ENCODE results near the gene PRELID1.
A peak's percentile ranks its signal among the peaks of the same experiment; 100 is the strongest.

The PRELID1 gene

DNA sequence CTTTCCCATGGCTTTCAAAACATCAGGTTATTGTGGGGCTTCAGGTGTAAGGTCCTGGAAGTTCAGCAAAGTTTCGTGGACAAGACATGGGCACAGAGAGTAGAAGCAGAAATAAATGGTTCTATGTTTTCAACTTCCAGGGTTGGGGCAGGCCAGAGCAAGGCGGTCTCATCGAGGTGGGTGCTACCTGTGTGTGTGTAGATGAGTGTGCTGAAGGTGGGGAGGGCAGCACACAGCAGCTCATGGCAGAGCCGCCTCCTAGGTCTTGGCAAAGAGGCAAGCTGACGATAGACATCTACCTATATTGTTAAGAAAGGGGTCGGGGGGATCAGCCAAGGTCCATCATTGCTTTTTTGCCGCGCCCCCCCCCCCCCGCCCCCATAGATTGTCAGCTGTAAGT lies 3.9 kb upstream of the PRELID1 start:
- Histone ChIP-seq H3K9ac (ENCODE audit: insufficient read length, low read depth) (no peak overlapping the region), H3K4me1 (ENCODE audit: insufficient read depth, insufficient read length) (peaks cover 10% of the 10 kb centered on the region), H3K4me3 (ENCODE audit: insufficient read length, low read depth) (no peak overlapping the region), H3K27me3 (ENCODE audit: insufficient read depth, insufficient read length) (no peaks in the 10 kb centered on the region), H3K36me3 (ENCODE audit: insufficient read depth, insufficient read length, low read length) (peaks cover 53% of the 10 kb centered on the region), H3K9me3 (ENCODE audit: insufficient read depth, low read length) (no peaks in the 10 kb centered on the region)
- TF ChIP-seq SUZ12 (IDR thresholded peaks at IDR 0.05; ENCODE audit: extremely low read depth, insufficient read depth, insufficient read length) = no peak
- no peak for TF ChIP-seq ZNF274 (IDR thresholded peaks at IDR 0.05; ENCODE audit: low read depth, low read length)
- no peak for TF ChIP-seq YY1 (IDR thresholded peaks at IDR 0.05; ENCODE audit: insufficient read depth, insufficient read length)
- DNase-seq (ENCODE audit: low read depth, low spot score) = no peak

DNA sequence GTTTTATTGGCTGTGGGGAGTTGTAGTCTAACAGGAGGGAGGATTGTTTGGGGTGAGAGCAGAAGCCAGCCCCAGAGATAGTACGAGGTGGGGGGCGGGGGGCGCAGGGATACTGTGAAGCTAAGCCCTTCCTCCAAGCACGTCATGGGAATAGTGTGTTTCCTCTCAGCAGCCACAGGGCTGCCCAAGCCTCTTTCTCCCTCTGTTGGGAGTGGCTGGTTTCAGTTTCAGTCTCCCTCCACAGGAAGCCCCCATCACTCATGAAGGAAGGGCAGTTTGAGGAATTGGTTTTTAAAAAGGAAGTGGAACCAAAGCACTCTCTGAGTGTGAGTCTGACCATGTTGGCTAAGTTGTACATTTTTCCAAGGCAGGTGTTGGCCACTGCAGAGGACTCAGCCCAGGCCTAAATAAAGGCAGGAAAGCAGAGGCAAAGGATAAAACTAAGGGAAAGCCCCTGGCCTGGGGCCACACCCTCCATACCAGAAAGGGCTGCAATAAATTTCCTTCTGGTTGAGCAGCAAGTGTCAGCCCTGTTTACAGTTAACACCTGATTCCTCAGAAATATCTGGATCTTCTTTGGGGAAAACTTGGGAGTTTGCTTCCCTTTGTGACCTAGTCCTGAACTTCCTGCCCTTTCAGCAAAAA lies 3.2 kb upstream of the PRELID1 start:
- TF ChIP-seq ZNF274 (IDR thresholded peaks at IDR 0.05; ENCODE audit: low read depth, low read length) (no peak), SUZ12 (IDR thresholded peaks at IDR 0.05; ENCODE audit: extremely low read depth, insufficient read depth, insufficient read length) (no peak), YY1 (IDR thresholded peaks at IDR 0.05; ENCODE audit: insufficient read depth, insufficient read length) (no peak)
- no peak for DNase-seq (ENCODE audit: low read depth, low spot score)
- Histone ChIP-seq H3K4me1 (ENCODE audit: insufficient read depth, insufficient read length) (peaks cover 12% of the 10 kb centered on the region), H3K4me3 (ENCODE audit: insufficient read length, low read depth) (no peak overlapping the region), H3K9ac (ENCODE audit: insufficient read length, low read depth) (no peak overlapping the region), H3K9me3 (ENCODE audit: insufficient read depth, low read length) (no peaks in the 10 kb centered on the region), H3K27me3 (ENCODE audit: insufficient read depth, insufficient read length) (no peaks in the 10 kb centered on the region), H3K36me3 (ENCODE audit: insufficient read depth, insufficient read length, low read length) (peaks cover 53% of the 10 kb centered on the region)

DNA sequence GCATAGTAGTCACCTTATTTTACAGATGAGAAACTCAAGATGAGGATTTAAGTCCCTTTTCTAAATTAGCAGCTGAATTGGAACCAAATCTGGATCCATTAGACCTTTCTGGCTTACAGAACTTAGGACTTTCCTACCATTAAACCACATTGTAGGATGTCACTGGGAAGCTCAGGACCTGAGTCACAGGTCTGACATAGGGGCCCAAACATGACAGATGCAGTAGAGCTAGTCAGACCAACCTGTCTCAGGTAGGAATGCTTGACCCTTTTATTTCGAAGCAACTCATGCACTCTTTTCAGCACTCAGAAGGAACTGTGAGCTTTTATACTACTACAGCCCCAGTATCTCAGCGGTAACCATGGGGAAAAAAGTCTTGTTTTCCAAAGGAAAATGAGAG lies 2.6 kb upstream of the PRELID1 start:
- Histone ChIP-seq H3K4me1 (ENCODE audit: insufficient read depth, insufficient read length) (peaks cover 12% of the 10 kb centered on the region), H3K9me3 (ENCODE audit: insufficient read depth, low read length) (no peaks in the 10 kb centered on the region), H3K36me3 (ENCODE audit: insufficient read depth, insufficient read length, low read length) (peaks cover 53% of the 10 kb centered on the region), H3K9ac (ENCODE audit: insufficient read length, low read depth) (peak overlapping the region; percentile 21), H3K27me3 (ENCODE audit: insufficient read depth, insufficient read length) (no peaks in the 10 kb centered on the region), H3K4me3 (ENCODE audit: insufficient read length, low read depth) (no peak overlapping the region)
- TF ChIP-seq ZNF274 (IDR thresholded peaks at IDR 0.05; ENCODE audit: low read depth, low read length) (no peak), SUZ12 (IDR thresholded peaks at IDR 0.05; ENCODE audit: extremely low read depth, insufficient read depth, insufficient read length) (no peak), YY1 (IDR thresholded peaks at IDR 0.05; ENCODE audit: insufficient read depth, insufficient read length) (no peak)
- DNase-seq (ENCODE audit: low read depth, low spot score) = no peak

DNA sequence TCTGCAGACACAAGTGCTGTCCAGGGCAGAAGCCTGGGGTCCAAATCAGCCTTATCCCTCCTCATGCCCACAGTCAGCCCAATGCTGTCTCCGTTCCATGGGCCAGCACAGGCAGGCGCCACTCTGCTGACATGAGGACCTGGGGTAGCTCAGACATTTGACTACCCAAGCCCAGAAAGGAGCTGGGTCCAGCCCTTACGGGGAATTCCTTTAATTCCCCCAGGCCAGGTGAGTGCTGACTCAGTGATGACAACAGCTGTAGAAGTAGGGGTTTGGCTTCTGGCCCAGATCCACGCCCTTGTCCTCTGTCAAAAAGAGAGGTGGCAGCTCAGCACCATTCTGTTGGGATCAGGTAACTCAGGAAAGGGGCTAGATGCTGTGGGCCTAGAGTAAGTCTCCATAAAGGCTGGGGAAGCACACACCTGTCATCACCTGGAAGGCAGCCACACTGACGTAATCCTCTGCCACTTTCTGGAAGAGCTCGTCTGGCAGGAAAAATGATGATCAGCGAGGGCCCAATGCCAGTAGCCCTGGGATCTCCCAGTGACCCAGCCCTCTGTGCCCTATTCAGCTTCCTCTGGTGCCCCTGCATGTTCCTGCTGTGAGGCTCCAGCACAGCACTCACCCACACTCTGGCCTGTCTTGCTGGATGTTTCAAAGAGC lies 2.0 kb upstream of the PRELID1 start:
- peaks cover 12% of the 10 kb centered on the region for H3K4me1 ChIP-seq (ENCODE audit: insufficient read depth, insufficient read length)
- DNase-seq (ENCODE audit: low read depth, low spot score) = no peak
- TF ChIP-seq YY1 (IDR thresholded peaks at IDR 0.05; ENCODE audit: insufficient read depth, insufficient read length) (no peak), SUZ12 (IDR thresholded peaks at IDR 0.05; ENCODE audit: extremely low read depth, insufficient read depth, insufficient read length) (no peak), ZNF274 (IDR thresholded peaks at IDR 0.05; ENCODE audit: low read depth, low read length) (no peak)
- H3K9ac ChIP-seq (ENCODE audit: insufficient read length, low read depth) = peak overlapping the region; percentile 92
- H3K9me3 ChIP-seq (ENCODE audit: insufficient read depth, low read length) = no peaks in the 10 kb centered on the region
- H3K27me3 ChIP-seq (ENCODE audit: insufficient read depth, insufficient read length) = no peaks in the 10 kb centered on the region
- H3K36me3 ChIP-seq (ENCODE audit: insufficient read depth, insufficient read length, low read length) = peaks cover 53% of the 10 kb centered on the region
- H3K4me3 ChIP-seq (ENCODE audit: insufficient read length, low read depth) = no peak overlapping the region

DNA sequence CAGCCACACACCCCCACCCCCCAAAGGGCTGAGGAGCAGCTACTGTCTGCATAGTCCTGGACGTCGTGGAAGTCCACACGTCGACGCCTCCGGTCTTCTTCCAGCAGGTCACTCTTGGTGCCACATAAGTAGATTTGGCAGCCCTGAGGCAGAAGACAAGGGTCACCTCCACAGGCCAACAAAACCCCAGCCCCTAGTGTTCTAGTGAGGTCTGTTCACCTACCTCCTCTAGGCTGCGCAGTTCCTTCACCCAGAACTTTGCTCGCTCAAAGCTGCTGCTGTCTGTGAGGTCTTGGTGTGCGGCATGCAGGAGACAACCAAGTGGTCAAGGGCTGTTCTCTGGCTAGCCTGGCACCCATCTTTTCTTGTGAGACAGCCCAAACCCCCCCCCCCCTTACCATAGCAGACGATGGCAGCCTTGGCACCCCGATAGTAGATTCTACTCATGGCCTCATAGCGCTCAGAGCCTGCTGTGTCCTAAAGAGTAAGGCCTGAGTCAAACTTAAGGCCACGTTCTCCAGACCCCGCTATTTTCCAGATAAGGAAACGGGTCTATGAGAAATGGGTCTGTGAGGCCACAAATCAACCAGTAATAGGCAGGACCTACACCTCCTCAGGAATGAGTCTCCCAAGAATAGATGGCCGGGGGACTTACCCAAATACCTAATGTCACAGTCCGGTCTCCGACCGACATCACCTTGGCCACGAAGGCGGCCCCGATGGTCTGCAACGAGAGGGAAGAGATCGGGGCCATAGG lies 1.1 kb upstream of the PRELID1 start:
- peak overlapping the region; percentile 92 for H3K9ac ChIP-seq (ENCODE audit: insufficient read length, low read depth)
- H3K36me3 ChIP-seq (ENCODE audit: insufficient read depth, insufficient read length, low read length) = peaks cover 57% of the 10 kb centered on the region
- peaks cover 12% of the 10 kb centered on the region for H3K4me1 ChIP-seq (ENCODE audit: insufficient read depth, insufficient read length)
- TF ChIP-seq YY1 (IDR thresholded peaks at IDR 0.05; ENCODE audit: insufficient read depth, insufficient read length) = no peak
- TF ChIP-seq SUZ12 (IDR thresholded peaks at IDR 0.05; ENCODE audit: extremely low read depth, insufficient read depth, insufficient read length) = no peak
- no peak for TF ChIP-seq ZNF274 (IDR thresholded peaks at IDR 0.05; ENCODE audit: low read depth, low read length)
- no peaks in the 10 kb centered on the region for H3K9me3 ChIP-seq (ENCODE audit: insufficient read depth, low read length)
- peak overlapping the region; percentile 84 for H3K4me3 ChIP-seq (ENCODE audit: insufficient read length, low read depth)
- H3K27me3 ChIP-seq (ENCODE audit: insufficient read depth, insufficient read length) = no peaks in the 10 kb centered on the region
- DNase-seq (ENCODE audit: low read depth, low spot score) = no peak

DNA sequence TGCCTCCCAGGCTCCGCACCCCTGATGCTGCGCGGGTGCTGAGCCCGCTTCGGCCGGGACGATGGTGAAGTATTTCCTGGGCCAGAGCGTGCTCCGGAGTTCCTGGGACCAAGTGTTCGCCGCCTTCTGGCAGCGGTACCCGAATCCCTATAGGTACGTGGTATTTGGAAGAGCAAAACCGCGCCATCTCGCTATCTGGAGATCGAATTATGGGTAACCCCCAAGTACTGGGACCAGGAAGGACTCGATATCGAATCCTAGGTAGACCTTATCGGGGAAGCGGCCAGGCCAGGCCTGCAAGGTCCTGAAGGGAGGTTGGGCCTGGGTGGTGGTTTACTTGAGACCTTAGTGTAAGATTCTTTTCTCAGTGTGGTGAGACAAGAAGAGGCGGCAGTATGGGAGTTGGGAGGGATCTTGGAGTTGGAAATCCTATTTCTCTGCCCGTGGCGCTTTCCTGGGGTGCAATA lies 359 bp downstream of the PRELID1 start:
- Histone ChIP-seq H3K4me3 (ENCODE audit: insufficient read length, low read depth) (peak overlapping the region; percentile 84), H3K9ac (ENCODE audit: insufficient read length, low read depth) (peak overlapping the region; percentile 89), H3K4me1 (ENCODE audit: insufficient read depth, insufficient read length) (peaks cover 8% of the 10 kb centered on the region), H3K9me3 (ENCODE audit: insufficient read depth, low read length) (no peaks in the 10 kb centered on the region), H3K36me3 (ENCODE audit: insufficient read depth, insufficient read length, low read length) (peaks cover 60% of the 10 kb centered on the region), H3K27me3 (ENCODE audit: insufficient read depth, insufficient read length) (no peaks in the 10 kb centered on the region)
- TF ChIP-seq YY1 (IDR thresholded peaks at IDR 0.05; ENCODE audit: insufficient read depth, insufficient read length) (no peak), ZNF274 (IDR thresholded peaks at IDR 0.05; ENCODE audit: low read depth, low read length) (no peak), SUZ12 (IDR thresholded peaks at IDR 0.05; ENCODE audit: extremely low read depth, insufficient read depth, insufficient read length) (no peak)
- DNase-seq (ENCODE audit: low read depth, low spot score) = no peak

Data from NT2/D1 (cell line).